GM12864 (cell line): ENCODE results near the gene MIX23.

ENCODE experiments used
- DNase-seq: peaks from one replicate; pipeline ENCODE4 v3.0.0-alpha.2; 2011; ENCODE audit warnings: low read depth
- H3K4me3 ChIP-seq: 2 replicates; pipeline ENCODE4 v1.5.1; 2011; ENCODE audit warnings: mild to moderate bottlenecking, low read depth, low read length, control low read depth
- TF ChIP-seq, protein P1 (sequence below): IDR thresholded peaks from 2 replicates; pipeline ENCODE4 v1.5.1; 2011; ENCODE audit warnings: low read depth, mild to moderate bottlenecking, moderate library complexity, low read length, control low read depth, inconsistent platforms; ENCODE audit errors: missing control alignments

The MIX23 gene

GRCh38 chr3:122318620-122319019, 64.4 kb downstream of the MIX23 start:
- TF ChIP-seq, protein P1, sequence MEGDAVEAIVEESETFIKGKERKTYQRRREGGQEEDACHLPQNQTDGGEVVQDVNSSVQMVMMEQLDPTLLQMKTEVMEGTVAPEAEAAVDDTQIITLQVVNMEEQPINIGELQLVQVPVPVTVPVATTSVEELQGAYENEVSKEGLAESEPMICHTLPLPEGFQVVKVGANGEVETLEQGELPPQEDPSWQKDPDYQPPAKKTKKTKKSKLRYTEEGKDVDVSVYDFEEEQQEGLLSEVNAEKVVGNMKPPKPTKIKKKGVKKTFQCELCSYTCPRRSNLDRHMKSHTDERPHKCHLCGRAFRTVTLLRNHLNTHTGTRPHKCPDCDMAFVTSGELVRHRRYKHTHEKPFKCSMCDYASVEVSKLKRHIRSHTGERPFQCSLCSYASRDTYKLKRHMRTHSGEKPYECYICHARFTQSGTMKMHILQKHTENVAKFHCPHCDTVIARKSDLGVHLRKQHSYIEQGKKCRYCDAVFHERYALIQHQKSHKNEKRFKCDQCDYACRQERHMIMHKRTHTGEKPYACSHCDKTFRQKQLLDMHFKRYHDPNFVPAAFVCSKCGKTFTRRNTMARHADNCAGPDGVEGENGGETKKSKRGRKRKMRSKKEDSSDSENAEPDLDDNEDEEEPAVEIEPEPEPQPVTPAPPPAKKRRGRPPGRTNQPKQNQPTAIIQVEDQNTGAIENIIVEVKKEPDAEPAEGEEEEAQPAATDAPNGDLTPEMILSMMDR, result no peak
- H3K4me3 ChIP-seq, result no peak overlapping the region
- no peak for DNase-seq

DNA sequence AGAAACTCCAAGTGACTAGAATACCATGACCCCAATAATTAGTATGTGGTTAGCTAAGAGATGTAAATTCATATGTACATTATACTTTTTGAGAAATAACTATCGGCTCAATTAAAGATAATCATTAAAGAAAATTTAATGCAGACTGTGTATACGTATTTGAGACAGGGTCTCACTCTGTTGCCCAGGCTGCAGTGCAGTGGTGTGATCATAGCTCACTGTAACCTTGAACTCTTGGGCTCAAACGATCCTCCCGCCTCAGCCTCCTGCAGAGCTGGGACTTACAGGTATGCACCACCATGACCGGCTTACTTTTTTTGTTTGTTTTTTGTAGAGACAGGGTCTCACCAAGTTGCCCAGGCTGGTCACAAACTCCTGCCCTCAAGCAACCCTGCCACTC, 66.7 kb downstream of the MIX23 start:
- no peak for DNase-seq
- H3K4me3 ChIP-seq, result no peak overlapping the region
- TF ChIP-seq, protein P1, result no peak

GRCh38 chr3:122315619-122316018, 67.4 kb downstream of the MIX23 start:
- no peak overlapping the region for H3K4me3 ChIP-seq
- DNase-seq, result no peak
- TF ChIP-seq, protein P1, result peak; percentile 12

- TF ChIP-seq, protein P1, result no peak
- H3K4me3 ChIP-seq, result no peak overlapping the region
- no peak for DNase-seq
Measured at GRCh38 chr3:122314228-122314876, 68.7 kb downstream of the MIX23 start.

DNA sequence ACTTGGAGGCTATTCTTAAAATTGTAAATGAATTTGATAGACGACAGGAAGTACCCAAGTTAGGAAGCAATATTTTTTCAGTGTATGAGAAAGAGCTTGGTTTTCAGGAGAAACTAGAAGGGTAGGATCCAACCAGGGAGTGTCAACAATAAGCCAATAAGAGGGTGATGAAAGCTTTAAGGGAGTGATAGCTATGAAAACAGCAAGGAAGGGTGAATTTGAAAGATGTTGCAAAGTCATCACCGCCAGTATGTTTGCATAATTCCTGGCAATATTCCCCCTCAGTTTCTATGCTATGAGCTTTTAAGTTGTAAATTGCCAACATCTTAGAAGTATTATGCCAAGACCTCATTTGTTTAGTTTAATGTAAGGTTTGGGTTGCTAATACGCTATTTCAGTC, 69.8 kb downstream of the MIX23 start:
- no peak overlapping the region for H3K4me3 ChIP-seq
- TF ChIP-seq, protein P1, result no peak
- no peak for DNase-seq

GRCh38 chr3:122312826-122313225, 70.2 kb downstream of the MIX23 start:
- TF ChIP-seq, protein P1, result no peak
- no peak for DNase-seq
- no peak overlapping the region for H3K4me3 ChIP-seq

DNA sequence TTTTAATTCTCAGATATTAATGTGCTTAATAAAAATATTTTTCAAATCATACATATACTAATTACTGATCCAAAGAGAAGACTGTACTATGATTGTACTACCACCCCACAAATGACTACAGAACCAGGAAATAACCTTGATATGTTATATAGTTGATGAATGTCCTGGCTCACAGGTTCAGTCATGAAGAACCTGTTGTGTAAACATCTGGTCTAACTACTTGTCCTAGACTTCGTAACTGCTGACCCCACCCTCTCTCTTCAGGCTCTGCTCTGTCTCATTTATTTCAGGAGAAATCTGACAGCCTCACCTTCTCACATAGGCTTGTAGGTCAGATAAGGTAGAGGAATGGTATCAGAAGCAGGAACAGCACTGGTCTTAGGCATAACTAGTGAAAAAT, 72.7 kb downstream of the MIX23 start:
- TF ChIP-seq, protein P1, result no peak
- H3K4me3 ChIP-seq, result no peak overlapping the region
- no peak for DNase-seq
